ENCODE results near the gene FCN1. TPM values are rescaled to one million over a fixed set of nuclear protein-coding genes. Genes with fewer than 3 reads are reported as not detected.
A peak's percentile ranks its signal among the peaks of the same experiment; 100 is the strongest.

The FCN1 gene
- total RNA-seq, 3 donors from 2014 or later = 0.46 to 6.0 (median 3.3) TPM

DNA sequence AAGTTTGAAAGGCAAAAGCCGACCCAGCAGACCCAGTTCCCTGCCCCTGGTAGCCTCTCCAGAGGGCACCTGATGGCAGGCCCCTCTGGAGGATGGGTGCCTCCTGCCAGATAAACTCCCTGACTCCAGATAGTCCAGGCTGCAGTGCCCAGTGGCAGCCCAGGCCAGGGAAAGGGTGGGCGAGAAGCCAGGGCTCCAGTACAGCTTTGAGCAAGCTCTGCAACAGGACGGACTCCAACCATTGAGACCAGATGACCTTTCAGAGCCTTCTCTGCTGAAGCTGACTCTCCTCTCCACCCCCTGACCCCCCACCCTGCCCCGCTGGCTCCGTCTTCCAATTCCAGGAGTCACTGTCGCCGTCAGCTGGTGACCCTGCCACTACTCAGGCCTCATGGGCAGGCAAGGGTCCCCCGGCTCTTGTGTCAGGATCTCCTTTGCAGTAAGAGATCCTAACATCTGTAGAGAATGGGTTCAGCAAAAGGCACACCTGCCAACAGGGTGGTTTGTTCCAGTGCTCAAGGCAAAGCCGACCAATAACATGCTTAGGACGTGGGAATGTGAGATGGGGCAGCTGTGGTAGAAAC lies 15.5 kb upstream of the FCN1 start:
- Histone ChIP-seq H3K4me3 (no peak overlapping the region), H3K9me3 (no peaks in the 10 kb centered on the region), H3K4me1 (ENCODE audit: low read depth) (no peaks in the 10 kb centered on the region), H3K36me3 (ENCODE audit: low read depth) (no peaks in the 10 kb centered on the region)
- DNase-seq (no peak), ATAC-seq (no peak)
- intact Hi-C loops (cut with DNase I, micrococcal nuclease) = no loop called here
- TF ChIP-seq CTCF (IDR thresholded peaks at IDR 0.05) = no peak

- no peaks in the 10 kb centered on the region for H3K36me3 ChIP-seq (ENCODE audit: low read depth)
- DNase-seq = no peak
- H3K4me1 ChIP-seq (ENCODE audit: low read depth) = no peaks in the 10 kb centered on the region
- intact Hi-C loops (cut with DNase I, micrococcal nuclease) = no loop called here
- H3K4me3 ChIP-seq = no peak overlapping the region
- no peak for ATAC-seq
- TF ChIP-seq CTCF (IDR thresholded peaks at IDR 0.05) = no peak
- no peaks in the 10 kb centered on the region for H3K9me3 ChIP-seq
Observed at GRCh38 chr9:134932606-134933005, 14.9 kb upstream of the FCN1 start.

- no peak for TF ChIP-seq CTCF (IDR thresholded peaks at IDR 0.05)
Observed at GRCh38 chr9:134932171-134932570, 14.5 kb upstream of the FCN1 start.

GRCh38 chr9:134930398-134930797 lies 12.7 kb upstream of the FCN1 start:
- no peaks in the 10 kb centered on the region for H3K9me3 ChIP-seq
- H3K36me3 ChIP-seq (ENCODE audit: low read depth) = no peaks in the 10 kb centered on the region
- ATAC-seq (peak; percentile 43), DNase-seq (peak in 1 of 3 donors; percentile 12)
- TF ChIP-seq CTCF (IDR thresholded peaks at IDR 0.05) = no peak
- no peak overlapping the region for H3K4me3 ChIP-seq
- intact Hi-C loops (cut with DNase I, micrococcal nuclease) = no loop called here
- no peaks in the 10 kb centered on the region for H3K4me1 ChIP-seq (ENCODE audit: low read depth)

More at GRCh38 chr9:134932171-134932570, 14.5 kb upstream of the FCN1 start:
- ATAC-seq (no peak), DNase-seq (no peak)
- Histone ChIP-seq H3K4me3 (no peak overlapping the region), H3K9me3 (no peaks in the 10 kb centered on the region), H3K36me3 (ENCODE audit: low read depth) (no peaks in the 10 kb centered on the region), H3K4me1 (ENCODE audit: low read depth) (no peaks in the 10 kb centered on the region)
- intact Hi-C loops (cut with DNase I, micrococcal nuclease) = no loop called here

DNA sequence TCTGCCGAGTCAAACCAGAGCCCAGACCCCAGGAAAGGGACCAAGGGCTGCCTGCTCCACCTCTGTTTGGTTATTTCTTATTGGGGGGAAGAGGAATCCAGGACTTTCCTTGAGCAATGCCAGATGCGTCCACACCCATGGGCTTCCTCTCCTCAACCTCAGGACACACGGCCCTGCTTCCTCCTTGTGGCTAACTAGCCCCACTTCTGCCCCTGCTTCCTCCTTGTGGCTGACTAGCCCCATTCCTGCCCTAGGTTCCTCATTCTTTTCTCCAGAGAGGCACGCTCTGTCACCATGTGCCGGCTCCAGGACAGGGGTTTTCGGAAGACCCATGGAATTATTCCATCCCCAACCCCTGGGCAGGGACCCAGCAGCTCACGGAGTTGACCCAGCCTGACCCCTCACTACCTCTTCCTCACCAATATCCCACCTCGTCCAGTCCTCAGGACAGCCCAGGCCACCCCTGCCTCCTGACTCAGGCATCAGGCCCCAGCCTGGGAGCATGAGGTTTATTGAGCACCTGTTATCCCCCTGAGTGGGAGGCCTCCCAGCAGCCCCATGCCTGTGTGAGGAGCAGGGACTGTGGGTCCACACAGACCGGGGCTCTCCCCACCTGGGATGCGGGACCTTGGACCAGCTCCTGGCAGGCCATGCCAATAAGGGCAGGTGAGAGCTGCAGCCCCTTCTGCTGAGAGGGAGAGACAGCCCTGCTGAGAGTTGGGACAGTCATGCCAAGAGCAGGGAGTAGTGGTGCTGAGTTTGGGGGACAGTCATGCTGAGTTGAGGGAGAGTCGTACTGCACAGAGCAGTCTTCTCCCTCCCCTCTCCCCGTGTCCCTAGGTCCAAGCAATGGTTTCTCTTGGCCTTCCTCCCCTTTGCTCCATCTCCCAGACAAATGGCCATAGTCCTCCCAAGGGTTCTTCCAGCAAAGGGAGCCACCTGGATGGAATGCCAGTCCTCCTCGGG lies 11.8 kb upstream of the FCN1 start:
- H3K36me3 ChIP-seq (ENCODE audit: low read depth) = no peaks in the 10 kb centered on the region
- intact Hi-C loops (cut with DNase I, micrococcal nuclease) = no loop called here
- H3K4me1 ChIP-seq (ENCODE audit: low read depth) = no peaks in the 10 kb centered on the region
- H3K9me3 ChIP-seq = no peaks in the 10 kb centered on the region
- DNase-seq (peak in 1 of 3 donors; percentile 17), ATAC-seq (peak; percentile 67)
- no peak overlapping the region for H3K4me3 ChIP-seq
- no peak for TF ChIP-seq CTCF (IDR thresholded peaks at IDR 0.05)
